Mesothelial cell of epicardium (in vitro differentiated cells): Measurements from ENCODE around the gene ARHGEF11. TPM values are rescaled to one million over a fixed set of nuclear protein-coding genes. Genes with fewer than 3 reads are reported as not detected.
A peak's percentile ranks its signal among the peaks of the same experiment; 100 is the strongest.

Experiments used
- DNase-seq, 2 experiments: peaks; one replicate each; pipeline ENCODE4 v3.0.0; 2021; ENCODE audit warnings: low spot score in 2 of 2; ENCODE audit not compliant: unreplicated experiment in 2 of 2
- H3K27ac Mint-ChIP-seq: 2 replicates; pipeline ENCODE4 v1.8.0; 2021; ENCODE audit warnings: mixed read lengths
- H3K27me3 Mint-ChIP-seq: 2 replicates; pipeline ENCODE4 v1.8.0; 2021; ENCODE audit warnings: low read depth, mixed read lengths
- H3K36me3 Mint-ChIP-seq: 2 replicates; pipeline ENCODE4 v1.8.0; 2021; ENCODE audit warnings: mixed read lengths
- H3K4me1 Mint-ChIP-seq: 2 replicates; pipeline ENCODE4 v1.8.0; 2021; ENCODE audit warnings: mixed read lengths
- H3K4me3 Mint-ChIP-seq: 2 replicates; pipeline ENCODE4 v1.8.0; 2021; ENCODE audit warnings: mild to moderate bottlenecking, moderate library complexity, mixed read lengths
- H3K9me3 Mint-ChIP-seq: 2 replicates; pipeline ENCODE4 v1.8.0; 2021; ENCODE audit warnings: mixed read lengths
- CTCF ChIP-seq: fragments of 200-600 bp; sonication (generic); IDR thresholded peaks from one replicate; pipeline ENCODE4 v1.5.0; 2021; ENCODE audit warnings: antibody characterized with exemption; ENCODE audit not compliant: unreplicated experiment
- total RNA-seq: library from RNA; stranded (reverse); gene quantifications from 3 replicates; pipeline ENCODE4 v1.2.1, GENCODE V29; 2021

Gene ARHGEF11
- total RNA-seq, 1 donor from 2014 or later, result 52.5 TPM

DNA sequence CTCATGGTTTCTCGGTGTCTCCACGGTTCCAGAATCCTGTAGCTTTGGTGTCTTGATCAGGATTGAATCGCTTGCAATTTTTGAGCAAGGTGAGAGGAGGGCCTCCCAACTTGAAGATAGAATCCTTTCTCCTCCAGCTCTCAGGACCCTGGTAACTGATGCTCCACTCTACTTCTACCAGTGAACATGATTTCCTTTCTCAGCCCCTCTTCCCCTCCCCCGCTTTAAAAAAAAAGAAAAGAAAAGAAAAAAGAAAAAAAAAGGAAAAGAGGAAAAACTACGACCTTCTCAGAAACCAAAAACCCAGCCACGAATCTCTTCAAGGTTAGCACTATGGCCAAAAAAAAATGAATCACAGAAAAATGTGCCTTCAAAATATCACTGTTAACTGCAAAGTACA, 1.2 kb downstream of the ARHGEF11 start:
- no peak for TF ChIP-seq CTCF
- no peaks in the 10 kb centered on the region for H3K36me3 Mint-ChIP-seq
- H3K27ac Mint-ChIP-seq, result peak overlapping the region; percentile 97
- H3K27me3 Mint-ChIP-seq, result no peaks in the 10 kb centered on the region
- H3K9me3 Mint-ChIP-seq, result no peaks in the 10 kb centered on the region
- H3K4me3 Mint-ChIP-seq, result peak overlapping the region; percentile 82
- no peak for DNase-seq
- peaks cover 47% of the 10 kb centered on the region for H3K4me1 Mint-ChIP-seq

DNA sequence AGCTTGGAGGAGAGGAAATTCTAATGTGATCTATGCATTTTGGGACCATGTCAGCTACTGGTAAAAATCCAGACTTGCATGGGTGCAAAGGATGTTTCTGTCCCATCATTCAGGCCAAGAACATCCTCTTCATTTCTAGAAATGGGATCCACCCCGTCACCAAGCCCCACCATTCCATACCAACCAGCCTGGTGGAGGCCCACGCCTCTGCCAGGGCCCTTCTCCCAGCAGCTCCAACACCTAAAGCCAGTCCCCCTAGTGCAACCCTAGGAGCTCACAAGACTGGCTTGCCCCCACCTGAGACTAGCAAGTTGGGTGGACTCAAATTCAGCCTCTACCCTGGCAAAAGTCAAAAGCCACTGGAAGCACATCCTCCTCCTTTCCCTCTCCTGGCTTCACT, 1.9 kb downstream of the ARHGEF11 start:
- peak overlapping the region; percentile 97 for H3K27ac Mint-ChIP-seq
- TF ChIP-seq CTCF, result no peak
- H3K36me3 Mint-ChIP-seq, result peaks cover 2% of the 10 kb centered on the region
- H3K4me1 Mint-ChIP-seq, result peaks cover 47% of the 10 kb centered on the region
- peak overlapping the region; percentile 82 for H3K4me3 Mint-ChIP-seq
- DNase-seq, result no peak
- H3K27me3 Mint-ChIP-seq, result no peaks in the 10 kb centered on the region
- H3K9me3 Mint-ChIP-seq, result no peaks in the 10 kb centered on the region

- H3K36me3 Mint-ChIP-seq, result peaks cover 2% of the 10 kb centered on the region
- H3K9me3 Mint-ChIP-seq, result no peaks in the 10 kb centered on the region
- no peak for DNase-seq
- peaks cover 47% of the 10 kb centered on the region for H3K4me1 Mint-ChIP-seq
- peak overlapping the region; percentile 82 for H3K4me3 Mint-ChIP-seq
- no peak overlapping the region for H3K27ac Mint-ChIP-seq
- no peak for TF ChIP-seq CTCF
- H3K27me3 Mint-ChIP-seq, result no peaks in the 10 kb centered on the region
Observed at GRCh38 chr1:157042846-157043245, 2.7 kb downstream of the ARHGEF11 start.

DNA sequence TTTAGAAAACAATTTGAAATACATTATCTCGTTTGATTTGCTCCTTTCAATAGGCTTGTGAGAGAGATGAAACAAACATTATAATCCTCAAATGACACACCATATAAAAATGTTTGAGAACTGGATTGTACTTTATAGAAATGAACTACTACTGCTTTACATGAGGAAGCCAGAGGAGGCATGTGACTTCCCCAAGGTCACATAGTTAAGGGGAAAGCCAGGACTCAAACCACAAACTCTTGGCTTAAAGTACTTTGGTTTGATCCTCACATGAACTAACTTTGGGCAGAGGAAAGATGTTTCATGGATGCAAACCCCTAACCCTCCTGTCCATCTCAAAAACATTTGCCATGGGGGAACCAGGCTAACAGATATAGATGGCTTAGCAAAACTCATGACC, 4.7 kb downstream of the ARHGEF11 start:
- Mint-ChIP-seq H3K27me3 (no peaks in the 10 kb centered on the region), H3K4me1 (peaks cover 43% of the 10 kb centered on the region), H3K36me3 (peaks cover 2% of the 10 kb centered on the region), H3K27ac (no peak overlapping the region), H3K4me3 (no peak overlapping the region), H3K9me3 (no peaks in the 10 kb centered on the region)
- no peak for TF ChIP-seq CTCF
- DNase-seq, result no peak

DNA sequence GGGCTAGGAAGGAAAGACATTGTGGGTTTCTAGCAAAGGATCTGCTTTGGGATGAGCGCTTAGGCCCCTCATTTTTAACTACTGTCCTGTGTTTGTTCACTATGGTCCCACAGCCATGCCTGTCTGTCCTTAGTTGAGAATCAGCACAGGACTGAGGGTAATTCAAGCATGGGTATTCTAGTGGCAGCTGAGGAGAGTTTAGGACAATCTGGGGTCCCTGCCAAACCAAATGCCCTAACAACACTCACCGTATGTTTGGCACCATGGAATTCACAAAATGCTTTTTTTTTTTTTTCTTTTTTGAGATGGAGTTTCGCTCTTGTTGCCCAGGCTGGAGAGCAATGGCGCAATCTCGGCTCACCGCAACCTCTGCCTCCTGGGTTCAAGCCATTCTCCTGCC, 10.4 kb downstream of the ARHGEF11 start:
- no peak for DNase-seq
- Mint-ChIP-seq H3K36me3 (peaks cover 2% of the 10 kb centered on the region), H3K27me3 (no peaks in the 10 kb centered on the region), H3K4me1 (peaks cover 2% of the 10 kb centered on the region), H3K4me3 (no peak overlapping the region), H3K27ac (no peak overlapping the region), H3K9me3 (no peaks in the 10 kb centered on the region)
- TF ChIP-seq CTCF, result no peak
